AG10803 (cell line): ENCODE results near the gene MACIR.

ENCODE experiments used
- DNase-seq: peaks from one replicate; pipeline ENCODE4 v3.0.0; 2010; ENCODE audit warnings: low read depth
- H3K4me3 ChIP-seq: 2 replicates; pipeline ENCODE4 v1.5.1; 2011; ENCODE audit warnings: mild to moderate bottlenecking, low read length, control low read depth
- TF ChIP-seq, protein P1 (sequence below): conservative IDR thresholded peaks from 2 replicates; pipeline ENCODE4 v1.5.1; 2011; ENCODE audit warnings: mild to moderate bottlenecking, low read length, control low read depth, inconsistent platforms

MACIR gene

DNA sequence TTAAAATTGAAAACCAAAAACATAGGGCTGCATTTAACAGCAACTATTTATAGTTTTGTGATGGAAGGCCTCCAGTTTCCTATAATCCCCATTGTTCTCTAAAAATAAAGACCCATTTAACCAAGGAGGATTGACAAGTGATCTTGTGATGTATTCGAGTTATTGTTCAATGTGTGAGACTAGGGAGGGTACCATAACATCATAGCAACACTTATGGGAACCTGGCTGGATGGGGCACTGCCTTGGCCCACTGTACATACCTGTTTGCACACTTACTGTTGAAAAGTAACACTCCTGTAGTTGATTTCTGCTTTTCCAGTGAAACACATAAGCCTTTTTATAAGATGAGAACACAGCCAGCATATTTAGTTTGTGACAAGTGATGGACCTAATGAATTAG, 32.3 kb downstream of the MACIR start:
- no peak for DNase-seq
- H3K4me3 ChIP-seq: no peak overlapping the region
- TF ChIP-seq, protein P1, sequence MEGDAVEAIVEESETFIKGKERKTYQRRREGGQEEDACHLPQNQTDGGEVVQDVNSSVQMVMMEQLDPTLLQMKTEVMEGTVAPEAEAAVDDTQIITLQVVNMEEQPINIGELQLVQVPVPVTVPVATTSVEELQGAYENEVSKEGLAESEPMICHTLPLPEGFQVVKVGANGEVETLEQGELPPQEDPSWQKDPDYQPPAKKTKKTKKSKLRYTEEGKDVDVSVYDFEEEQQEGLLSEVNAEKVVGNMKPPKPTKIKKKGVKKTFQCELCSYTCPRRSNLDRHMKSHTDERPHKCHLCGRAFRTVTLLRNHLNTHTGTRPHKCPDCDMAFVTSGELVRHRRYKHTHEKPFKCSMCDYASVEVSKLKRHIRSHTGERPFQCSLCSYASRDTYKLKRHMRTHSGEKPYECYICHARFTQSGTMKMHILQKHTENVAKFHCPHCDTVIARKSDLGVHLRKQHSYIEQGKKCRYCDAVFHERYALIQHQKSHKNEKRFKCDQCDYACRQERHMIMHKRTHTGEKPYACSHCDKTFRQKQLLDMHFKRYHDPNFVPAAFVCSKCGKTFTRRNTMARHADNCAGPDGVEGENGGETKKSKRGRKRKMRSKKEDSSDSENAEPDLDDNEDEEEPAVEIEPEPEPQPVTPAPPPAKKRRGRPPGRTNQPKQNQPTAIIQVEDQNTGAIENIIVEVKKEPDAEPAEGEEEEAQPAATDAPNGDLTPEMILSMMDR: no peak

DNA sequence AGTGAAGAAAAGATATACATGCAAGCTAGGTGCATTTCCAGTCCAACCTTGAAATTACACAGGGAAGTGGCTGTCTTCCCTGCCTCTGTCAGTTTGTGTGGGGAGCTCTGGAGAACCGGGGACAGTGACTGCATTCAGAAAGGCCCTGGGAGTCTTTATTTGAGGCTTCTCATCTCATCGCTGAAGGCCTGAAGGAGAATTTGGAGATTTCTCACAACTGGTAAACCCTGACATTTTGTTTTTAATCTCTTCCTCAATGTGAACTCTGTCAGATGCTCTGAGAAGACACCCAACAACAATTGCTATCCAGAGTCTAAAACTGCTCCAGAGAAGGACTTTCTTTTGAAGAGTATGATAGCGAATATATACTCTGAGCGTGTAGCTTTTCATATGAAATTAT, 33.0 kb downstream of the MACIR start:
- DNase-seq: no peak
- H3K4me3 ChIP-seq: no peak overlapping the region
- TF ChIP-seq, protein P1: no peak

DNA sequence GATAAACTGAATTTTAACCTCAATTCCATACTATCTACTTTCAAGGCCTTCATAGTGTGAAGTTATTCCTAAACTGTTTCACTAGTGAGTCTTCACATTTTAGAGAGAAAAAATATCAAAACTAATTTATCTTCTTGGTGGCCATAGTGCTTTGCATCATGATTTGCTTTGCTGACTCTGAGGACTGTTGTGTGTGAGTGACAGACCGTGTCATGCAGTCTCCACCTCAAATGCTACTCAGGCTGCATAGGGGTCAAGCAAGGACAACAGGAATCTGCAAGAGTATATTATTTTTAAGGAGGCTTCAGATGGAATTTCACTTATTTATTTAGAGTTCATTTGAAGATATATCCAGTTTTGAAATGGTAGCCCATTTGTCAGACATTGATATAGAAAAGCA, 34.5 kb downstream of the MACIR start:
- DNase-seq: no peak
- TF ChIP-seq, protein P1: no peak

DNA sequence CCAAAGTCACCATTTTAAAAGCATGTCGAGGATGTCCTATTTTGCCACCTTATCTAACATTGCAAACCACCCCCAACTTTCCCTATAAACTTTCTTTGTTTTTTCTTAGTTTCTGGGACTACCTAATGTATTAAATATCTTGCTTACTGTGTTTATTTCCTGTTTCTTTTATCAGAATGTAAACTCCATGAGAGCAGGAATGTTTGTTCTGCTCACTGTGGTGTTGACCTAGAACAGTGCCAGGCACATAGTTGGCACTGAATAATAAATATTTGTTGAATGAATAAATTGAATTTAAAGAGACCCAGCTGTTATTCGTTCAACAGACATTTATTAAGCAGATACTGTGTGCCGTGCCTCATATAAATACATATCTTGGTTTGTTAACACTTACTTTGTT, 35.2 kb downstream of the MACIR start:
- TF ChIP-seq, protein P1: no peak
- no peak overlapping the region for H3K4me3 ChIP-seq
- peak; percentile 13 for DNase-seq

More for the DNA sequence above, 34.5 kb downstream of the MACIR start:
- H3K4me3 ChIP-seq: no peak overlapping the region

DNA sequence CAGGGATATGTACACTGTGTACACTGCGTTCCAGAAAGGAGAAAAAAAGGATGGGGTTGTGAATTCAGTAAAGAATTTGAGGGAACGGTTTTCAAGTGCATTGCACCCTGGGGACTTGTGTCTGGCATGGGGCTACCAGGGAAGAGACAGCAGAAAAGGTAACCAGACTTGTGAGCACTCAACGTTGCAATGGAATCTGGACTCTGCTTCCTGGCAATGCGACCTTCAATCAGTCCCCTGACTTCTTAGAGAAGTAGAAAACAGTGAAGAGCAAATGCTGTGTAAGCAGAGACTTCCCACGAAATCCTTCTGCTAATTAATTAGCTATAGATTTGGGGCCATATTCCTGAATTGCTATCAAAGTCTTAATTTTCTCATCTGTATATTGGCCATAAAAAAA, 36.3 kb downstream of the MACIR start:
- no peak for DNase-seq
- TF ChIP-seq, protein P1: no peak
- no peak overlapping the region for H3K4me3 ChIP-seq

DNA sequence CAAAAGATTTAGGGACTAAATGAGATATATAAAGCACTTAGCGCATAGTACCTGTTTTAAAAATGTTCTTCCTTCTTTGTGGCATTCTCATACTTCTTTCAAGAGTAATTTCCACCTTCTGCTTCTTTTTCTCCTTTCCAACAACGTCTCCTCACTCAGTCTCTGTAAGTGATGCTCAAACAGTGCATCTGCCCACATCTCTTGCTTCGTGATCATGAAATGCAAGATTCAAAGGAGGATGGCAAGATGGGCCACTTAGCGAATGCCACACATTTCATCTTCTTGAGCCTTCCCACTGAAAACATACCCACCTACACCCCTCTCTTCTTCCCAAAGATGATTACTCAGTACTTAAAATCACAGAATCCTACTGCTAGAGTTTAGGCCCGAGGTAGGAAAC, 36.9 kb downstream of the MACIR start:
- no peak for DNase-seq
- TF ChIP-seq, protein P1: no peak
- no peak overlapping the region for H3K4me3 ChIP-seq

DNA sequence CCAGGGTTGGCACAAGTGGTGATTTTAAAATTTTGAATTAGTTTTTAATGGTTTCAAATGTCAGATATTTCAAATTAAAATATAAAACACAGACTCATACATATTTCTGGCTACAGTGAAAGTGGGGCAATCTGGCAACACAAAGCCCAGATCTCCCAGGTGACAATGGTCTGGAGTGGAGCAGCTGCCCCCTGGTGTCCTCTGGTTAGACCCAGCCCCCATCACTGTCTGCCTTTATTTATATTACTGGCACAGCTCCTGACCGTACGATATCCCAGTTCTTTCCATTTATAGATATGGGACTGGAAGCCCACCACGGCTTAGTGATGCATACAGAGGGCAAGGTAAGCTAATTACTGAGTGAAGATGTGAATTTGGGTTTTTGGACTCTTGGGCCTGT, 37.3 kb downstream of the MACIR start:
- H3K4me3 ChIP-seq: no peak overlapping the region
- TF ChIP-seq, protein P1: no peak
- no peak for DNase-seq
